Measurements from ENCODE around the gene SNRNP40.

DNA sequence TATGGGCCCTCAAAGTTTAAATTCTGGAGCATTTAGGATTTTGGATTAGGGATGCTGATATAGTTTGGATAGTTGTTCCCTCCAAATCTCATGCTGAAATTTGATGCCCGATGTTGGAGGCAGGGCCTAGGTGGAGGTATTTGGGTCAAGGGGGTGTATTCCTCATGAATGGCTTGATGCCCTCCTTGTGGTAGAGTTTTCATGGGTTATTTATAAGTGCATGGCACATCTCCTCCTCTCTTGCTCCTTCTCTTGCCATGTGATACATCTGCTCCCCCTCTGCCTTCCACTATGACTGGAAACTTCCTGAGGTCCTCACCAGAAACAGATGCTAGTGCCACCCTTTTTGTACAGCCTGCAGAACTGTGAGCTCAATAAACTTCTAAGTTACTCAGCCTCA, 39.4 kb downstream of the SNRNP40 start:
- TF ChIP-seq, protein P1, sequence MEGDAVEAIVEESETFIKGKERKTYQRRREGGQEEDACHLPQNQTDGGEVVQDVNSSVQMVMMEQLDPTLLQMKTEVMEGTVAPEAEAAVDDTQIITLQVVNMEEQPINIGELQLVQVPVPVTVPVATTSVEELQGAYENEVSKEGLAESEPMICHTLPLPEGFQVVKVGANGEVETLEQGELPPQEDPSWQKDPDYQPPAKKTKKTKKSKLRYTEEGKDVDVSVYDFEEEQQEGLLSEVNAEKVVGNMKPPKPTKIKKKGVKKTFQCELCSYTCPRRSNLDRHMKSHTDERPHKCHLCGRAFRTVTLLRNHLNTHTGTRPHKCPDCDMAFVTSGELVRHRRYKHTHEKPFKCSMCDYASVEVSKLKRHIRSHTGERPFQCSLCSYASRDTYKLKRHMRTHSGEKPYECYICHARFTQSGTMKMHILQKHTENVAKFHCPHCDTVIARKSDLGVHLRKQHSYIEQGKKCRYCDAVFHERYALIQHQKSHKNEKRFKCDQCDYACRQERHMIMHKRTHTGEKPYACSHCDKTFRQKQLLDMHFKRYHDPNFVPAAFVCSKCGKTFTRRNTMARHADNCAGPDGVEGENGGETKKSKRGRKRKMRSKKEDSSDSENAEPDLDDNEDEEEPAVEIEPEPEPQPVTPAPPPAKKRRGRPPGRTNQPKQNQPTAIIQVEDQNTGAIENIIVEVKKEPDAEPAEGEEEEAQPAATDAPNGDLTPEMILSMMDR (conservative IDR thresholded peaks at IDR 0.05; ENCODE audit: low read depth in 2 of 2): no peak
- TF ChIP-seq ZNF331 (CRISPR knock-in tag; IDR thresholded peaks at IDR 0.05; ENCODE audit: low read depth) (no peak), EZH2 (IDR thresholded peaks at IDR 0.05; ENCODE audit: low read depth, unreplicated experiment) (no peak), POLR2AphosphoS5 (IDR thresholded peaks at IDR 0.05; ENCODE audit: low read depth) (no peak), NANOG (IDR thresholded peaks at IDR 0.05; ENCODE audit: borderline replicate concordance) (no peak), EZH2phosphoT487 (IDR thresholded peaks at IDR 0.05; ENCODE audit: unreplicated experiment) (no peak), JUNB (IDR thresholded peaks at IDR 0.05; ENCODE audit: unreplicated experiment) (no peak), CREB1 (CRISPR knock-in tag; IDR thresholded peaks at IDR 0.05; ENCODE audit: low read depth) (no peak), ZNF462 (CRISPR knock-in tag; IDR thresholded peaks at IDR 0.05) (no peak), ZNF114 (CRISPR knock-in tag; IDR thresholded peaks at IDR 0.05) (no peak)
- TF ChIP-seq, protein P2, sequence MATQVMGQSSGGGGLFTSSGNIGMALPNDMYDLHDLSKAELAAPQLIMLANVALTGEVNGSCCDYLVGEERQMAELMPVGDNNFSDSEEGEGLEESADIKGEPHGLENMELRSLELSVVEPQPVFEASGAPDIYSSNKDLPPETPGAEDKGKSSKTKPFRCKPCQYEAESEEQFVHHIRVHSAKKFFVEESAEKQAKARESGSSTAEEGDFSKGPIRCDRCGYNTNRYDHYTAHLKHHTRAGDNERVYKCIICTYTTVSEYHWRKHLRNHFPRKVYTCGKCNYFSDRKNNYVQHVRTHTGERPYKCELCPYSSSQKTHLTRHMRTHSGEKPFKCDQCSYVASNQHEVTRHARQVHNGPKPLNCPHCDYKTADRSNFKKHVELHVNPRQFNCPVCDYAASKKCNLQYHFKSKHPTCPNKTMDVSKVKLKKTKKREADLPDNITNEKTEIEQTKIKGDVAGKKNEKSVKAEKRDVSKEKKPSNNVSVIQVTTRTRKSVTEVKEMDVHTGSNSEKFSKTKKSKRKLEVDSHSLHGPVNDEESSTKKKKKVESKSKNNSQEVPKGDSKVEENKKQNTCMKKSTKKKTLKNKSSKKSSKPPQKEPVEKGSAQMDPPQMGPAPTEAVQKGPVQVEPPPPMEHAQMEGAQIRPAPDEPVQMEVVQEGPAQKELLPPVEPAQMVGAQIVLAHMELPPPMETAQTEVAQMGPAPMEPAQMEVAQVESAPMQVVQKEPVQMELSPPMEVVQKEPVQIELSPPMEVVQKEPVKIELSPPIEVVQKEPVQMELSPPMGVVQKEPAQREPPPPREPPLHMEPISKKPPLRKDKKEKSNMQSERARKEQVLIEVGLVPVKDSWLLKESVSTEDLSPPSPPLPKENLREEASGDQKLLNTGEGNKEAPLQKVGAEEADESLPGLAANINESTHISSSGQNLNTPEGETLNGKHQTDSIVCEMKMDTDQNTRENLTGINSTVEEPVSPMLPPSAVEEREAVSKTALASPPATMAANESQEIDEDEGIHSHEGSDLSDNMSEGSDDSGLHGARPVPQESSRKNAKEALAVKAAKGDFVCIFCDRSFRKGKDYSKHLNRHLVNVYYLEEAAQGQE (IDR thresholded peaks at IDR 0.05; ENCODE audit: unreplicated experiment): no peak
- TF ChIP-seq, protein P3, sequence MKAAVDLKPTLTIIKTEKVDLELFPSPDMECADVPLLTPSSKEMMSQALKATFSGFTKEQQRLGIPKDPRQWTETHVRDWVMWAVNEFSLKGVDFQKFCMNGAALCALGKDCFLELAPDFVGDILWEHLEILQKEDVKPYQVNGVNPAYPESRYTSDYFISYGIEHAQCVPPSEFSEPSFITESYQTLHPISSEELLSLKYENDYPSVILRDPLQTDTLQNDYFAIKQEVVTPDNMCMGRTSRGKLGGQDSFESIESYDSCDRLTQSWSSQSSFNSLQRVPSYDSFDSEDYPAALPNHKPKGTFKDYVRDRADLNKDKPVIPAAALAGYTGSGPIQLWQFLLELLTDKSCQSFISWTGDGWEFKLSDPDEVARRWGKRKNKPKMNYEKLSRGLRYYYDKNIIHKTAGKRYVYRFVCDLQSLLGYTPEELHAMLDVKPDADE (IDR thresholded peaks at IDR 0.05): no peak
